Activated T-cell treated with anti-CD3 and anti-CD28 coated beads, Interleukin-2, amount 50 U/mL, for 72 hours (primary cell): ENCODE results near the gene TMC5. TPM values are rescaled to one million over a fixed set of nuclear protein-coding genes. Genes with fewer than 3 reads are reported as not detected.

Experiments used
- ATAC-seq, 2 donors: fragments of 150-1000 bp; cut with Tn5 transposase; replicated peaks in 1 of 2; 2 replicates each; pipeline ENCODE4 v1.10.0; 2021; ENCODE audit warnings: moderate library complexity in 2 of 2, mild to moderate bottlenecking in 1 of 2
- DNase-seq, 2 donors: peaks; one replicate each; pipeline ENCODE4 v3.0.0; 2021 to 2022; ENCODE audit warnings: mixed read lengths in 1 of 2
- H3K27ac Mint-ChIP-seq: one replicate; pipeline ENCODE4 v1.8.0; 2022; ENCODE audit warnings: mild to moderate bottlenecking, moderate library complexity, mixed read lengths
- H3K27me3 Mint-ChIP-seq: one replicate; pipeline ENCODE4 v1.8.0; 2022; ENCODE audit warnings: low read depth, mixed read lengths
- H3K36me3 Mint-ChIP-seq, 2 donors: one replicate each; pipeline ENCODE4 v1.8.0; 2022; ENCODE audit warnings: mixed read lengths in 2 of 2, mild to moderate bottlenecking in 1 of 2; ENCODE audit not compliant: insufficient read depth in 2 of 2
- H3K4me1 Mint-ChIP-seq: one replicate; pipeline ENCODE4 v1.8.0; 2022; ENCODE audit warnings: low read depth, mixed read lengths
- H3K4me3 Mint-ChIP-seq, 2 donors: one replicate each; pipeline ENCODE4 v1.8.0; 2022; ENCODE audit warnings: mild to moderate bottlenecking in 2 of 2, mixed read lengths in 2 of 2, moderate library complexity in 2 of 2
- H3K9me3 Mint-ChIP-seq, 2 donors: one replicate each; pipeline ENCODE4 v1.8.0; 2022; ENCODE audit warnings: mixed read lengths in 2 of 2
- total RNA-seq, 2 donors: library from RNA; stranded (reverse); gene quantifications; one replicate each; pipeline ENCODE4 v1.2.3, GENCODE V29; 2022

Gene TMC5
- total RNA-seq, 2 donors from 2014 or later: not detected

GRCh38 chr16:19482291-19482690, 64.6 kb downstream of the TMC5 start:
- DNase-seq (no peak), ATAC-seq (no peak)
- Mint-ChIP-seq H3K4me1 (no peaks in the 10 kb centered on the region), H3K27ac (no peak overlapping the region), H3K36me3 (no peaks in the 10 kb centered on the region), H3K9me3 (no peaks in the 10 kb centered on the region), H3K27me3 (peaks cover 8% of the 10 kb centered on the region), H3K4me3 (no peak overlapping the region)

- Mint-ChIP-seq H3K4me1 (no peaks in the 10 kb centered on the region), H3K27me3 (no peaks in the 10 kb centered on the region), H3K27ac (no peak overlapping the region)
These were observed 66.4 kb downstream of the TMC5 start for GRCh38 chr16:19484096-19484495.

GRCh38 chr16:19485611-19486010, 67.9 kb downstream of the TMC5 start:
- no peaks in the 10 kb centered on the region for H3K9me3 Mint-ChIP-seq
- H3K4me3 Mint-ChIP-seq: no peak overlapping the region
- DNase-seq (no peak), ATAC-seq (no peak)
- no peak overlapping the region for H3K27ac Mint-ChIP-seq
- H3K4me1 Mint-ChIP-seq: no peaks in the 10 kb centered on the region
- no peaks in the 10 kb centered on the region for H3K36me3 Mint-ChIP-seq
- H3K27me3 Mint-ChIP-seq: no peaks in the 10 kb centered on the region

More at GRCh38 chr16:19484096-19484495, 66.4 kb downstream of the TMC5 start:
- Mint-ChIP-seq H3K4me3 (no peak overlapping the region), H3K36me3 (no peaks in the 10 kb centered on the region), H3K9me3 (no peaks in the 10 kb centered on the region)
- DNase-seq (no peak), ATAC-seq (no peak)

GRCh38 chr16:19486051-19486450, 68.4 kb downstream of the TMC5 start:
- no peak for DNase-seq
- H3K27me3 Mint-ChIP-seq: no peaks in the 10 kb centered on the region
- no peaks in the 10 kb centered on the region for H3K36me3 Mint-ChIP-seq
- H3K27ac Mint-ChIP-seq: no peak overlapping the region
- no peaks in the 10 kb centered on the region for H3K4me1 Mint-ChIP-seq
- H3K9me3 Mint-ChIP-seq: no peaks in the 10 kb centered on the region
- no peak overlapping the region for H3K4me3 Mint-ChIP-seq
- ATAC-seq: no peak

- no peak overlapping the region for H3K27ac Mint-ChIP-seq
- ATAC-seq (no peak), DNase-seq (no peak)
- H3K4me1 Mint-ChIP-seq: no peaks in the 10 kb centered on the region
- H3K4me3 Mint-ChIP-seq: no peak overlapping the region
- H3K9me3 Mint-ChIP-seq: no peaks in the 10 kb centered on the region
- no peaks in the 10 kb centered on the region for H3K27me3 Mint-ChIP-seq
- no peaks in the 10 kb centered on the region for H3K36me3 Mint-ChIP-seq
These were observed 69.2 kb downstream of the TMC5 start for GRCh38 chr16:19486750-19487325.

GRCh38 chr16:19488213-19488640, 70.5 kb downstream of the TMC5 start:
- Mint-ChIP-seq H3K27ac (no peak overlapping the region), H3K36me3 (no peaks in the 10 kb centered on the region)

GRCh38 chr16:19490619-19491018, 72.9 kb downstream of the TMC5 start:
- Mint-ChIP-seq H3K27me3 (no peaks in the 10 kb centered on the region), H3K9me3 (no peaks in the 10 kb centered on the region), H3K27ac (no peak overlapping the region), H3K4me3 (no peak overlapping the region), H3K4me1 (peaks cover 11% of the 10 kb centered on the region), H3K36me3 (no peaks in the 10 kb centered on the region)
- no peak for DNase-seq
- ATAC-seq: no peak

More at GRCh38 chr16:19488213-19488640, 70.5 kb downstream of the TMC5 start:
- no peak for DNase-seq
- no peaks in the 10 kb centered on the region for H3K4me1 Mint-ChIP-seq
- ATAC-seq: no peak
- H3K9me3 Mint-ChIP-seq: no peaks in the 10 kb centered on the region
- H3K4me3 Mint-ChIP-seq: no peak overlapping the region
- H3K27me3 Mint-ChIP-seq: no peaks in the 10 kb centered on the region

GRCh38 chr16:19497176-19497575, 79.5 kb downstream of the TMC5 start:
- no peaks in the 10 kb centered on the region for H3K27me3 Mint-ChIP-seq
- no peak overlapping the region for H3K27ac Mint-ChIP-seq

GRCh38 chr16:19499006-19499405, 81.3 kb downstream of the TMC5 start:
- ATAC-seq: no peak
- Mint-ChIP-seq H3K4me3 (no peak overlapping the region), H3K4me1 (peaks cover 3% of the 10 kb centered on the region), H3K27me3 (no peaks in the 10 kb centered on the region), H3K36me3 (peaks cover 4 to 7% of the 10 kb centered on the region in 2 donors), H3K27ac (no peak overlapping the region), H3K9me3 (no peaks in the 10 kb centered on the region)
- no peak for DNase-seq

More at GRCh38 chr16:19497176-19497575, 79.5 kb downstream of the TMC5 start:
- peaks cover 0 to 5% of the 10 kb centered on the region in 2 donors for H3K36me3 Mint-ChIP-seq
- H3K9me3 Mint-ChIP-seq: no peaks in the 10 kb centered on the region
- ATAC-seq (no peak), DNase-seq (no peak)
- peaks cover 11% of the 10 kb centered on the region for H3K4me1 Mint-ChIP-seq
- H3K4me3 Mint-ChIP-seq: no peak overlapping the region

- no peaks in the 10 kb centered on the region for H3K9me3 Mint-ChIP-seq
- DNase-seq (no peak), ATAC-seq (no peak)
- no peak overlapping the region for H3K4me3 Mint-ChIP-seq
- H3K27ac Mint-ChIP-seq: peak overlapping the region; percentile 42
- H3K27me3 Mint-ChIP-seq: no peaks in the 10 kb centered on the region
- peaks cover 7 to 10% of the 10 kb centered on the region in 2 donors for H3K36me3 Mint-ChIP-seq
- no peaks in the 10 kb centered on the region for H3K4me1 Mint-ChIP-seq
These were observed 81.8 kb downstream of the TMC5 start for GRCh38 chr16:19499481-19499880.

- Mint-ChIP-seq H3K27ac (no peak overlapping the region), H3K36me3 (peaks cover 7 to 16% of the 10 kb centered on the region in 2 donors), H3K9me3 (no peaks in the 10 kb centered on the region), H3K4me1 (no peaks in the 10 kb centered on the region), H3K4me3 (no peak overlapping the region), H3K27me3 (no peaks in the 10 kb centered on the region)
- DNase-seq: peak; percentile 64 to 69
- ATAC-seq: peak in 1 of 2 donors; percentile 53
These were observed 84.9 kb downstream of the TMC5 start for GRCh38 chr16:19502395-19503131.

GRCh38 chr16:19503461-19504075, 85.9 kb downstream of the TMC5 start:
- Mint-ChIP-seq H3K27ac (peak overlapping the region; percentile 75), H3K4me1 (no peaks in the 10 kb centered on the region), H3K27me3 (no peaks in the 10 kb centered on the region)

GRCh38 chr16:19505600-19506303, 88.1 kb downstream of the TMC5 start:
- no peak overlapping the region for H3K4me3 Mint-ChIP-seq
- no peak for ATAC-seq
- peaks cover 7 to 14% of the 10 kb centered on the region in 2 donors for H3K36me3 Mint-ChIP-seq
- no peaks in the 10 kb centered on the region for H3K9me3 Mint-ChIP-seq
- H3K27ac Mint-ChIP-seq: no peak overlapping the region
- no peaks in the 10 kb centered on the region for H3K27me3 Mint-ChIP-seq
- H3K4me1 Mint-ChIP-seq: no peaks in the 10 kb centered on the region
- no peak for DNase-seq

More at GRCh38 chr16:19503461-19504075, 85.9 kb downstream of the TMC5 start:
- Mint-ChIP-seq H3K36me3 (peaks cover 7 to 16% of the 10 kb centered on the region in 2 donors), H3K9me3 (no peaks in the 10 kb centered on the region), H3K4me3 (no peak overlapping the region)
- ATAC-seq: no peak
- DNase-seq: no peak
